Stimulated activated CD8-positive, alpha-beta memory T cell treated with anti-CD3 and anti-CD28 coated beads, Interleukin-12 subunit alpha, Interleukin-12 subunit beta, amount 100 ng/mL, for 1 hour (primary cell): ENCODE data around the gene DYNC1LI2.

Source experiments
- DNase-seq: peaks from one replicate; pipeline ENCODE4 v3.0.0-alpha.2; 2020; ENCODE audit warnings: low read depth

The DYNC1LI2 gene

GRCh38 chr16:66740010-66740409, 11.4 kb downstream of the DYNC1LI2 start:
- DNase-seq: no peak

DNA sequence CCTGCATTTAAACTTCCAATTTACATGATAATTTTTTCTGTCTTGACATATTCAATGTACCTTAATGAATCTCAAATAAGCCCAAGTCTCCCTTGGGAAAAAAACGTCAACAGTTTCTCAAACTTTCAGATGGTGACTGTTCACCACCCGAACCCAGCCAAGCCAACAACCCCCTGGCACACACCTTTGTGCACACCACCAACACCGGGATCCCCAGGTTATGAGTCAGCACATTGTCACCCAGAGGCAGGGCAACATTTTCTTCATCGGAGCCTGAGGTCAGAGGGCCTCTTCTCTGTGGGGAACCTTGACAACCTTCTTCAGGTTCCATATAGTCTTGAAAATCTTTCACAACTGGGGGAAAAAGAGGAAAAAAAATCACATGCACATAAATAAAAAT, 15.5 kb downstream of the DYNC1LI2 start:
- DNase-seq: no peak

GRCh38 chr16:66731101-66731500, 20.3 kb downstream of the DYNC1LI2 start:
- no peak for DNase-seq

- no peak for DNase-seq
These were observed 22.6 kb downstream of the DYNC1LI2 start for GRCh38 chr16:66728804-66729203.

- no peak for DNase-seq
These were observed 23.2 kb downstream of the DYNC1LI2 start for GRCh38 chr16:66728117-66728787.

GRCh38 chr16:66720766-66721165, 30.6 kb downstream of the DYNC1LI2 start:
- DNase-seq: no peak

DNA sequence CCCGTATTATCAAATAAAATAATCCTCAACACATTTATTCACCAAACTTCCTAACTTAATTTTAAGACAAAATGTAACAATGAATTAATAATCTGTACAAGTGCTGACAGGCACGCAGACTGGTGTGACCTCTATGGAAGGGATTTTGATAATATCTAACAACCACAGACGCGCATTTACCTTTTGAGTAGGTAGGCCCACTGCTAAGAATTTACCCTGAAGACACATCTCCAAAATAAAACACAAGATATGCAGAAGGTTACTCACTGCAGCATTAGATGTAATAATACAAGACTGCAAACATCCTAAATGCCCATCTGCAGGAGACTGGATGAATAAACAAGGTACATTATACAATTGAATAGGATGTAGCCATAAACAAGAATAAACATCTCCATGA, 32.2 kb downstream of the DYNC1LI2 start:
- DNase-seq: no peak

GRCh38 chr16:66717776-66718175, 33.6 kb downstream of the DYNC1LI2 start:
- no peak for DNase-seq

GRCh38 chr16:66717112-66717675, 34.2 kb downstream of the DYNC1LI2 start:
- DNase-seq: no peak

- DNase-seq: no peak
These were observed 36.6 kb downstream of the DYNC1LI2 start for GRCh38 chr16:66714654-66715307.

DNA sequence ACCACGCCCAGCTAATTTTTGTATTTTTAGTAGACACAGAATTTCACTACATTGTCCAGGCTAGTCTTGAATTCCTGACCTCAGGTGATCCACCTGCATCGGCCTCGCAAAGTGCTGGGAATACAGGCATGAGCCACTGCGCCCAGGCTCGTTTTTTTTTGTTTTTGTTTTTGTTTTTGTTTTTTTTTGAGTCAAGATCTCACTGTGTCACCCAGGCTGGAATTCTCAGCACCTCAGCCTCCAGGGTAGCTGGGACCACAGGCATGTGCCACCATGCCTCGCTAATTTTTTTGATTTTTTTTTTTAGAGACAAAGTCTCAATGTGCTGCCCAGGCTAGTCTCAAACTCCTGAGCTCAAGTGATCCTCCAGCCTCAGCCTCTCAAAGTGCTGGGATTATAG, 37.3 kb downstream of the DYNC1LI2 start:
- DNase-seq: no peak

- DNase-seq: no peak
These were observed 38.3 kb downstream of the DYNC1LI2 start for GRCh38 chr16:66713076-66713475.

DNA sequence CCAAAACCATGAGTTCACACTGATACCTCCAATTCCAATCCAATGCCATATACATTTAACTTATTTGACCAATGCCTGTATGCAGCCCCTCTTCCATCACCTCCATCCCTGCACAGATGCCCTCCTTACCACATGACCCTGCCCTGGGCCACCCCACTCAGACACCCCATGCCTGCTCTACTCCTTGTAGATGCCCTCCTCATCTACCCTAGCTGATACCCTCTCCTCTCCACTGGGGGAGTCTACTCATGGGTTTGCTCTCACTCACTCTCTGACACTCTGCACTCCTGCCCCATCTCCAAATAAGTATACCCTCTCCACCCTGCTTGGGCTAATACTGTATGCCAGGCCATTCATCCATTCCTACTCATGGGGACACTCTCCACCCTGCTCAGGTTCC, 38.9 kb downstream of the DYNC1LI2 start:
- DNase-seq: no peak

- DNase-seq: no peak
These were observed 39.8 kb downstream of the DYNC1LI2 start for GRCh38 chr16:66711581-66711980.

- DNase-seq: no peak
These were observed 44.9 kb downstream of the DYNC1LI2 start for GRCh38 chr16:66706506-66706880.

GRCh38 chr16:66705790-66706505, 45.5 kb downstream of the DYNC1LI2 start:
- no peak for DNase-seq

GRCh38 chr16:66703406-66704215, 47.8 kb downstream of the DYNC1LI2 start:
- no peak for DNase-seq

- DNase-seq: no peak
These were observed 49.9 kb downstream of the DYNC1LI2 start for GRCh38 chr16:66701516-66701915.

DNA sequence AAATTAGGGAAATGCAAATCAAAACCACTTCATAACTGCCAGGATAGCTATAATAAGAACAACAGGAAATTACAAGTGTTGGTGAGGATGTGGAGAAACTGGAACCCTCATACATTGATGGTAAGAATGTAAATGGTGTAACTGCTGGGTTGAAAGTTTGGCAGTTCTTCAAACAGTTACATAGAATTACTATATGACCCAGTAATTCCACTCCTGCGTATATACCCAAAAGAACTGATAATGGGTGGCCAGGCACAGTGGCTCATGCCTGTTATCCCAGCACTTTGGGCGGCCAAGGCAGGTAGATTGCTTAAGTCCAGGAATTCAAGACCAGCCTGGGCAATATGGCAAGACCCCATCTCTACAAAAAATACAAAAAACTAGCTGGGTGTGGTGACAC, 50.4 kb downstream of the DYNC1LI2 start:
- DNase-seq: no peak

GRCh38 chr16:66699898-66700297, 51.5 kb downstream of the DYNC1LI2 start:
- DNase-seq: no peak

- DNase-seq: no peak
These were observed 53.4 kb downstream of the DYNC1LI2 start for GRCh38 chr16:66698046-66698445.
